Lower lobe of right lung (tissue), 2 donors: ENCODE data around the gene PREP. TPM values are rescaled to one million over a fixed set of nuclear protein-coding genes. Genes with fewer than 3 reads are reported as not detected.

Source experiments
- ATAC-seq, 2 donors: fragments of 200-7000 bp; cut with Tn5 transposase; one replicate each; pipeline ENCODE4 v1.9.1; 2020 to 2022; ENCODE audit warnings: mild to moderate bottlenecking in 2 of 2, moderate library complexity in 2 of 2
- DNase-seq: peaks from one replicate; pipeline ENCODE4 v3.0.0-alpha.2; 2020
- H3K27ac ChIP-seq: fragments of 200-600 bp; one replicate; pipeline ENCODE4 v1.8.0; 2022
- H3K27me3 ChIP-seq: fragments of 200-600 bp; one replicate; pipeline ENCODE4 v1.8.0; 2022; ENCODE audit warnings: low read depth
- H3K36me3 ChIP-seq: fragments of 200-600 bp; one replicate; pipeline ENCODE4 v1.8.0; 2022; ENCODE audit warnings: mild to moderate bottlenecking
- H3K4me1 ChIP-seq: fragments of 200-600 bp; one replicate; pipeline ENCODE4 v1.8.0; 2022
- H3K4me3 ChIP-seq: fragments of 200-600 bp; one replicate; pipeline ENCODE4 v1.8.0; 2022; ENCODE audit warnings: mild to moderate bottlenecking
- H3K9me3 ChIP-seq: fragments of 200-600 bp; one replicate; pipeline ENCODE4 v1.8.0; 2022
- CTCF ChIP-seq: fragments of 200-600 bp; IDR thresholded peaks from one replicate; pipeline ENCODE4 v1.8.0; 2022; ENCODE audit warnings: antibody characterized with exemption, mild to moderate bottlenecking
- intact Hi-C: fragments of 100-400 bp; cut with DNase I; formaldehyde crosslinking; loops from one replicate; pipeline ENCODE4 v1.11.0; 2022
- total RNA-seq: library from RNA; stranded (reverse); fragmentation: NEBNext Ultra II Directional; extraction: Animal tissue kit (Norgen Biotek cat#: 25700); gene quantifications from one replicate; pipeline ENCODE4 v1.2.1, GENCODE V29; 2021
- donor health status: DM: no; HTN: yes; CAD: no; lungs with severe emphysema.

PREP gene
- total RNA-seq, 1 donor from 2014 or later, result 30.0 TPM

- Histone ChIP-seq H3K27ac (no peak overlapping the region), H3K4me1 (peaks cover 8% of the 10 kb centered on the region), H3K27me3 (no peaks in the 10 kb centered on the region), H3K9me3 (no peaks in the 10 kb centered on the region), H3K36me3 (peaks cover 21% of the 10 kb centered on the region), H3K4me3 (no peak overlapping the region)
- peak; percentile 92 to 97 for ATAC-seq
- intact Hi-C loops, result no loop called here
- no peak for DNase-seq
- TF ChIP-seq CTCF, result no peak
Observed at GRCh38 chr6:105359419-105360370, 43.2 kb downstream of the PREP start.

DNA sequence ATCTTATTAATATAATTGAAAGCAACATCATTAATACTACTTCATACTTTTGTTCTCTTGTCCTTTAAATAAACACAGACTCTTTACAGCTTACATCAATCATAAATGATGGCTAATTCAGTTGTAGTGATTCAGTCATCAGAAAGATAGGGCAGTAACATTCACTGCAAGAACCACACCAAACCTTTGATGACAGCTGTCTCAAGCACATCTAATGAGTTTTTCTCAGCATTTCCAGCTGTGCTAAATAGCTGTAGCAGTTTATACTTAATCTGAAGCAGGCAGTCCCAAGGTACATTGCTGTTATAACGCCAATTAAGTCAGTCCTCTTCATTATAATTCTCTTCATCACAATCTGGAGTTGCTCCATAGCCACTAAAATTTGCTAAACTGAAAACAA is 45.7 kb downstream of the PREP start:
- Histone ChIP-seq H3K36me3 (peaks cover 23% of the 10 kb centered on the region), H3K4me3 (no peak overlapping the region), H3K4me1 (peaks cover 8% of the 10 kb centered on the region), H3K27me3 (no peaks in the 10 kb centered on the region), H3K27ac (no peak overlapping the region), H3K9me3 (no peaks in the 10 kb centered on the region)
- ATAC-seq (no peak), DNase-seq (no peak)
- intact Hi-C loops, result no loop called here
- TF ChIP-seq CTCF, result no peak

DNA sequence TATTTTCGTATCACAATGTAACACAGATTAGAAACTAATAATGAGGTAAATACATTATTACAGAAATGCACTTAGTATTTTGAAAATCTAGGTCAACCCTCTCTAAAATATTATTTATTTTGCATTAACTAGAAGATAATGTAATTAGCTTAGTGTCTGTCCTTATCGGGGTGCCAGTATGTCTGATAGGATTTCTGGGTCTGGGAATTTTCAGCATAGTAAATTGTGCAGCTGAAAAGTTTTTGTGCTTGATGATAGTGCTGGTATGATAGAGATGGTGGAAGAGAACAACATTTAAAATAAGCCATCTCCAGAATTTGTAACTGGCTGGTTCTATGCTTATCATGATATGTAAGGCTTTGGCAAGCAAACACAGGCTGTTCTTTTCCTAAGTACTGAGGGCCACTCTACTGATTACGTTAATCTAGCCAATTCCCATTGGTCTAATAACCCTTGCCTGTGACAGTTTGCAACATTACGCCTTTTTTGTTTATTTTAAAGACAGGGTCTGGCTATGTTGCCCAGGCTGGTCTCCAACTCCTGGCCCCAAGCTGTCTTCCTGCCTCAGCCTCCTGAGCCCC is 50.8 kb downstream of the PREP start:
- Histone ChIP-seq H3K36me3 (peaks cover 41% of the 10 kb centered on the region), H3K27me3 (no peaks in the 10 kb centered on the region), H3K4me1 (no peaks in the 10 kb centered on the region), H3K27ac (no peak overlapping the region), H3K4me3 (no peak overlapping the region), H3K9me3 (no peaks in the 10 kb centered on the region)
- no peak for ATAC-seq
- DNase-seq, result no peak
- TF ChIP-seq CTCF, result no peak
- intact Hi-C loops, result no loop called here

DNA sequence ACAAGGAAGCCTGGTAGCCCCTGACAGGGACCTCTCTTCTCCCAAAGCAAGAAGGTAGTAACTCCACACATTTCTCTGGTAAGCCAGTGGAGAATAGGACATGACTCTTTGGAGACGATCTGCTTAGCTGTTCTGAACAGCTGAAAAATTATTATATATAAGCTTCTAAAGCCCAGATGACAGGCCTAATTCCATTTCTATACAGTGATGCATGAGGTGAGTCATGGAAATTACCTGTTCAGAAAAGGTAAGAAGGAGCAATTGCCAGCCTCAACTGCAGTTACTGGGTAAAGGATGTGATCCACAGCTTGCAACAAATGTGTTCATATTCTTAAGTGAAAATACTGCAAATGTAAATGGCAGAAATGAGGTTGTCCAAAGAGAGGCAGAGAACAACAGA is 54.0 kb downstream of the PREP start:
- no peak overlapping the region for H3K4me3 ChIP-seq
- intact Hi-C loops, result no loop called here
- TF ChIP-seq CTCF, result no peak
- peaks cover 16% of the 10 kb centered on the region for H3K4me1 ChIP-seq
- H3K27ac ChIP-seq, result no peak overlapping the region
- H3K27me3 ChIP-seq, result no peaks in the 10 kb centered on the region
- ATAC-seq (no peak), DNase-seq (no peak)
- H3K36me3 ChIP-seq, result peaks cover 40% of the 10 kb centered on the region
- H3K9me3 ChIP-seq, result no peaks in the 10 kb centered on the region

DNA sequence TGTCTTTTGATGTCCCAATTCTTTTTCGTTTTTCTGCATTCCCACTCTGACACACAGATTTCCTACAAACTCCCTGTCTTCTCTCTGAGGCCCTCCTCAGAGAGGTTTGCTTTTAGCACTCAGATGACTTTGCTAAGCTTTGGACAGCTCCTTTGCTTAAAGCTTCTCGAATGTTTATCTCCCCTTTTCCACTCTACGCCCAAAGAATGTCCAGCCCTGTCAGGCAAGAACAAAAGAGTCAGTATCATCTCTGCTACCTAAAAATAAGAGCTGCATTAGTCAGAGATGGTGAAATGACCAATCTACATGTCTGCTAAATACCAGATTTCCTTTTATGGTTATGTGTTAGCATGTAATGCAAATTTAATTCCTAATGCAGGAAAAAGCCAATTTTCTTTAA is 56.8 kb downstream of the PREP start:
- no peaks in the 10 kb centered on the region for H3K9me3 ChIP-seq
- intact Hi-C loops, result no loop called here
- H3K4me1 ChIP-seq, result peaks cover 16% of the 10 kb centered on the region
- no peaks in the 10 kb centered on the region for H3K27me3 ChIP-seq
- H3K36me3 ChIP-seq, result peaks cover 19% of the 10 kb centered on the region
- no peak for TF ChIP-seq CTCF
- no peak for ATAC-seq
- no peak overlapping the region for H3K4me3 ChIP-seq
- DNase-seq, result no peak
- H3K27ac ChIP-seq, result no peak overlapping the region
